ENCODE results near the gene RPS14. TPM values are rescaled to one million over a fixed set of nuclear protein-coding genes. Genes with fewer than 3 reads are reported as not detected.

Gene RPS14
- total RNA-seq, 1 donor from 2014 or later, result 1,578 TPM

GRCh38 chr5:150461231-150461630 lies 11.7 kb upstream of the RPS14 start:
- intact Hi-C loops (cut with DNase I), result no loop called here
- no peak for DNase-seq
- H3K27me3 ChIP-seq, result no peaks in the 10 kb centered on the region
- H3K9me3 ChIP-seq, result no peaks in the 10 kb centered on the region
- peaks cover 16% of the 10 kb centered on the region for H3K4me1 ChIP-seq
- TF ChIP-seq, protein P1, sequence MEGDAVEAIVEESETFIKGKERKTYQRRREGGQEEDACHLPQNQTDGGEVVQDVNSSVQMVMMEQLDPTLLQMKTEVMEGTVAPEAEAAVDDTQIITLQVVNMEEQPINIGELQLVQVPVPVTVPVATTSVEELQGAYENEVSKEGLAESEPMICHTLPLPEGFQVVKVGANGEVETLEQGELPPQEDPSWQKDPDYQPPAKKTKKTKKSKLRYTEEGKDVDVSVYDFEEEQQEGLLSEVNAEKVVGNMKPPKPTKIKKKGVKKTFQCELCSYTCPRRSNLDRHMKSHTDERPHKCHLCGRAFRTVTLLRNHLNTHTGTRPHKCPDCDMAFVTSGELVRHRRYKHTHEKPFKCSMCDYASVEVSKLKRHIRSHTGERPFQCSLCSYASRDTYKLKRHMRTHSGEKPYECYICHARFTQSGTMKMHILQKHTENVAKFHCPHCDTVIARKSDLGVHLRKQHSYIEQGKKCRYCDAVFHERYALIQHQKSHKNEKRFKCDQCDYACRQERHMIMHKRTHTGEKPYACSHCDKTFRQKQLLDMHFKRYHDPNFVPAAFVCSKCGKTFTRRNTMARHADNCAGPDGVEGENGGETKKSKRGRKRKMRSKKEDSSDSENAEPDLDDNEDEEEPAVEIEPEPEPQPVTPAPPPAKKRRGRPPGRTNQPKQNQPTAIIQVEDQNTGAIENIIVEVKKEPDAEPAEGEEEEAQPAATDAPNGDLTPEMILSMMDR (IDR thresholded peaks at IDR 0.05), result no peak
- no peak for ATAC-seq
- H3K27ac ChIP-seq, result no peak overlapping the region
- H3K36me3 ChIP-seq, result no peaks in the 10 kb centered on the region
- no peak overlapping the region for H3K4me3 ChIP-seq

DNA sequence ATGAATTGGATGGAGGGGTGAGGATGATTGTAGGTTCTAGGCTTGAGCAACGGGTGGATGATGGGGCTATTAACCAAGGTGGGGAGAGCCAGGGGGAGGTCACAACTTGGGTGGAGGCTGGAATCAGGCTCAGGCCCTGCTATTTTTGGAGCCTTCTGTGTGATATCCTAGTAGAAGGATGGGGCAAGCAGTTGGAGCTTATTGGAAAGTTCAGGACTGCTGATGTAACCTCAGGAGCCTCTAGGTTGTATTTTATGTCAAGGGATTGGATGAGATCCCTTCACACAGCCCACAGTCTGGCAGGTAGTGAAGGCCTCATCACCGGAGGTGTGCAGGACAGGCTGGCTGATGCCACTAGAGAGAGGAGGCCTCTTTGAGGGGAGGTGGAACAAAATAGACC lies 11.2 kb upstream of the RPS14 start:
- DNase-seq, result no peak
- ATAC-seq, result no peak
- Histone ChIP-seq H3K4me3 (no peak overlapping the region), H3K27ac (no peak overlapping the region), H3K36me3 (no peaks in the 10 kb centered on the region), H3K27me3 (no peaks in the 10 kb centered on the region), H3K9me3 (no peaks in the 10 kb centered on the region), H3K4me1 (peaks cover 12% of the 10 kb centered on the region)
- intact Hi-C loops (cut with DNase I), result no loop called here
- TF ChIP-seq, protein P1 (IDR thresholded peaks at IDR 0.05), result no peak

DNA sequence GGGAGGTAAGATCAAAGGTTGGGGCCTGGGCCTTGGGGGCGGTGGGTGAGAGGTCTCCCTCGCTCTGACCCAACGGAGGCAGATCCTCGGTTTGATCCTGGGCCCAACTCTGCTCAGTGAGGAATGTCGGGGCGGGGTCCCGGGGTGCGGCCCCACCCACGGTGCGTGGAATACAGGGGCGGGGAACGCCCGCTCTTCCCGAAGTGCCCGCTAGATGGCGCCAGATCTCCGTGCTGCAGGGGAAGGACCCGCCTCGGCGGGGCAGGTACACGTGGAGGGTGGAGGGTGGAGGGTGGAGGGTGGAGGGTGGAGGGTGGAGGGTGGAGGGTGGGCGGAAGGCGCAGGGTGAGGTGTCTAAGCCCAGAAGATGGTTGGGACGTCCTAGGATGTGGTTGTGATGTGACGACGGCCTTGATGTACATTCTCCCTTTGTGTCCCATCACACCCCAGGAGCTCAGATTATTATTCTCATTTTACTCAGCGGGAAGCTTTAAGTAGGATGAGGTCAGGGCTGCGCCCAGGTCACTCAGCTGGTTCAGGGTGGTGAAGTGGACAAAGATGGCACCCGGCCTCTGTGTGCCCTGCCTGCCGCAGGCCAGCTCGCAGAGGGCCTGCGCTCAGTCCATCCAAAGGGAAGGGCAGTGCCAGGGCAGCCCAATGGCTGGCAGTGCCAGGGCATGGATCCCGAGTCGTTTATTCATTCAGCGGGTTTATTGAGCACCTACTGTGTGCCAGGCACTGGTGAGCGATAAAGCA lies 9.4 kb upstream of the RPS14 start:
- Histone ChIP-seq H3K27ac (peak overlapping the region; percentile 47), H3K4me3 (peak overlapping the region; percentile 28), H3K9me3 (no peaks in the 10 kb centered on the region), H3K36me3 (no peaks in the 10 kb centered on the region), H3K27me3 (no peaks in the 10 kb centered on the region), H3K4me1 (no peaks in the 10 kb centered on the region)
- ATAC-seq (peak; percentile 97), DNase-seq (peak; percentile 92)
- intact Hi-C loops (cut with DNase I), result loop anchor here (5.0 kb wide), 1 partner anchor 83 kb away; no protein-coding TSS in a partner anchor
- TF ChIP-seq, protein P1 (IDR thresholded peaks at IDR 0.05), result peak; percentile 81

GRCh38 chr5:150457562-150458240 lies 8.2 kb upstream of the RPS14 start:
- no peak overlapping the region for H3K4me3 ChIP-seq
- no peaks in the 10 kb centered on the region for H3K9me3 ChIP-seq
- no peak for DNase-seq
- H3K4me1 ChIP-seq, result no peaks in the 10 kb centered on the region
- no peak overlapping the region for H3K27ac ChIP-seq
- no peak for ATAC-seq
- intact Hi-C loops (cut with DNase I), result loop anchor here (5.0 kb wide), 1 partner anchor 85 kb away; no protein-coding TSS in a partner anchor
- no peaks in the 10 kb centered on the region for H3K27me3 ChIP-seq
- no peaks in the 10 kb centered on the region for H3K36me3 ChIP-seq
- TF ChIP-seq, protein P1 (IDR thresholded peaks at IDR 0.05), result no peak

- intact Hi-C loops (cut with DNase I), result loop anchor here (5.0 kb wide), 1 partner anchor 85 kb away; no protein-coding TSS in a partner anchor
- TF ChIP-seq, protein P1 (IDR thresholded peaks at IDR 0.05), result no peak
- no peaks in the 10 kb centered on the region for H3K9me3 ChIP-seq
- no peaks in the 10 kb centered on the region for H3K4me1 ChIP-seq
- H3K27me3 ChIP-seq, result no peaks in the 10 kb centered on the region
- DNase-seq (no peak), ATAC-seq (no peak)
- no peaks in the 10 kb centered on the region for H3K36me3 ChIP-seq
- no peak overlapping the region for H3K4me3 ChIP-seq
- no peak overlapping the region for H3K27ac ChIP-seq
Observed at GRCh38 chr5:150457121-150457520, 7.6 kb upstream of the RPS14 start.
